NCI-H1105 treated with DMSO at 0.1 percent for 48 hours (cell line): Measurements from ENCODE around the gene SAG.

Experiments used
- DNase-seq: peaks from one replicate; lab custom pipeline; 2025; lab: John Stamatoyannopoulos, UW

The SAG gene

GRCh38 chr2:233307565-233307964, at the start of gene SAG:
SAG (plus strand) TSS chr2:233307816; CDS start chr2:233309190, 1,374 bp downstream.
- no peak for DNase-seq

GRCh38 chr2:233258211-233258610, 49.4 kb upstream of the SAG start:
- DNase-seq, result no peak

- DNase-seq, result no peak
Observed at GRCh38 chr2:233259730-233260129, 47.9 kb upstream of the SAG start.

GRCh38 chr2:233260661-233261060, 47.0 kb upstream of the SAG start:
- no peak for DNase-seq

- no peak for DNase-seq
Observed at GRCh38 chr2:233261819-233262555, 45.6 kb upstream of the SAG start.

- no peak for DNase-seq
Observed at GRCh38 chr2:233262562-233262961, 45.1 kb upstream of the SAG start.

GRCh38 chr2:233263045-233263570, 44.5 kb upstream of the SAG start:
- DNase-seq, result no peak

GRCh38 chr2:233264667-233265066, 42.9 kb upstream of the SAG start:
- DNase-seq, result no peak

GRCh38 chr2:233265899-233266431, 41.7 kb upstream of the SAG start:
- DNase-seq, result no peak

- DNase-seq, result no peak
Observed at GRCh38 chr2:233266481-233266880, 41.1 kb upstream of the SAG start.

- DNase-seq, result no peak
Observed at GRCh38 chr2:233267516-233268245, 39.9 kb upstream of the SAG start.

GRCh38 chr2:233270366-233270765, 37.2 kb upstream of the SAG start:
- DNase-seq, result no peak

GRCh38 chr2:233270951-233271350, 36.7 kb upstream of the SAG start:
- no peak for DNase-seq

GRCh38 chr2:233271693-233272092, 35.9 kb upstream of the SAG start:
- DNase-seq, result no peak

- DNase-seq, result no peak
Observed at GRCh38 chr2:233273120-233273519, 34.5 kb upstream of the SAG start.

- DNase-seq, result no peak
Observed at GRCh38 chr2:233275223-233275622, 32.4 kb upstream of the SAG start.

- DNase-seq, result no peak
Observed at GRCh38 chr2:233278921-233279320, 28.7 kb upstream of the SAG start.

GRCh38 chr2:233280114-233280693, 27.4 kb upstream of the SAG start:
- no peak for DNase-seq

GRCh38 chr2:233281553-233281952, 26.1 kb upstream of the SAG start:
- no peak for DNase-seq

- no peak for DNase-seq
Observed at GRCh38 chr2:233281992-233282603, 25.5 kb upstream of the SAG start.

GRCh38 chr2:233285921-233286320, 21.7 kb upstream of the SAG start:
- DNase-seq, result no peak

GRCh38 chr2:233287871-233288270, 19.7 kb upstream of the SAG start:
- no peak for DNase-seq
